Measurements from ENCODE around the gene BTK. TPM values are rescaled to one million over a fixed set of nuclear protein-coding genes. Genes with fewer than 3 reads are reported as not detected.
A peak's percentile ranks its signal among the peaks of the same experiment; 100 is the strongest.
"Not testable (repeated sequence)": the region's sequence is repeated elsewhere in the genome, so short reads cannot be mapped to it uniquely, and the experiment has no call there.

The BTK gene
- total RNA-seq, 1 donor from 2014 or later, result under 0.01 TPM

DNA sequence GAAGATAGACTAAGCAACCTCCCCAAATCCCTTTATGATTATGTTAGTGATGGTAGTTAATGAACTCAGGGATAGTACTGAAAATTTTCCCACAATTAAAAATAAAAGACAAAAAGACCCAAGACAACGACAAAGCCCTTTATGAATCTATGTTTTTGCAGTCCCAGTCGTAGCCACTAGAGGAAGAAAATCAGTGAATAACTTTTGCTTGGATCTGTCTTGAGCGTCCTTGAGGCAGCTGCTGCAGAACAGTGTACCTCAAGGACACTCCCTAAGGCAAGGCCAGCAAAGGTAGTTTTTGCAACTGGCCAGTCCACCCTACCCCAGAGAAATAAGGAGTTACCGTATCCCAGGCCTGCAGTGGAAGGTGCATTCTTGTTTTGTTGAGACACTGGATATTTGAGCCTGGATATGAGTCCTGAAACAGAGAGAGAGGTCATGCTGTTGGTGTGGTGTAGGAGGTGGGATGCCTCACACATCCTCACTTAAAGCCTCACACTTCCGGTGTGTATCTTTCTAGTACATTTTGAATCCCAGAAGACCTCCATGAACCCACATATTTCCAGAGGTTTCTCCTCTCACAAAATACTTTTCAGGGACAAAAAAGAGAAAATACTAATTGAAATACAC is 28.7 kb downstream of the BTK start:
- DNase-seq (ENCODE audit: low read depth), result no peak
- H3K36me3 ChIP-seq (ENCODE audit: control insufficient read depth, insufficient read depth, low read length), result no peaks in the 10 kb centered on the region
- FAIRE-seq, result no peak

DNA sequence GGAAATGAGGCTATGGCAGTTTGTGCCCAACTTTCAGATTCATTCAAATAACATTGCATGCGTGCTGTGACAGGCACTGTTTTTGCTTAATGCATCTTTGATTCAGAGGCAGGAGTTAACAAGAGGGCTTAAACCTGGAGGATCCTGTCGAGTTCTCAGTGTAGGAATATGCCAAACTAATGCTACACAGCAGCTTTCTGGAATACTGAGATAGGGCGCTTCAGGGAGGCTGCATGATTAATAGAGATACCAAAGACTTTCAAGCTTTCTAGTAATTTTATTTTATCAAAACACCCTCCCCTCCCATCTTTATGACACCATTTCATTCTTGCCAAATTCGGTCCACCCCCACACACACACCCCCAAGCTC is 36.8 kb downstream of the BTK start:
- Histone ChIP-seq H3K27me3 (ENCODE audit: control insufficient read depth, insufficient read depth, low read length) (no peaks in the 10 kb centered on the region), H3K4me3 (ENCODE audit: low read depth, low read length) (peak overlapping the region; percentile 75), H3K36me3 (ENCODE audit: control insufficient read depth, insufficient read depth, low read length) (no peaks in the 10 kb centered on the region)
- FAIRE-seq (no peak), DNase-seq (ENCODE audit: low read depth) (no peak)
- TF ChIP-seq CTCF (IDR thresholded peaks at IDR 0.05; ENCODE audit: insufficient read depth, low read length, severe bottlenecking), result no peak

More for the DNA sequence above, 28.7 kb downstream of the BTK start:
- no peaks in the 10 kb centered on the region for H3K27me3 ChIP-seq (ENCODE audit: control insufficient read depth, insufficient read depth, low read length)
- peak; percentile 22 for TF ChIP-seq CTCF (IDR thresholded peaks at IDR 0.05; ENCODE audit: insufficient read depth, low read length, severe bottlenecking)
- H3K4me3 ChIP-seq (ENCODE audit: low read depth, low read length), result no peak overlapping the region

- no peaks in the 10 kb centered on the region for H3K27me3 ChIP-seq (ENCODE audit: control insufficient read depth, insufficient read depth, low read length)
- H3K36me3 ChIP-seq (ENCODE audit: control insufficient read depth, insufficient read depth, low read length), result no peaks in the 10 kb centered on the region
- TF ChIP-seq CTCF (IDR thresholded peaks at IDR 0.05; ENCODE audit: insufficient read depth, low read length, severe bottlenecking), result no peak
- peak; percentile 49 for DNase-seq (ENCODE audit: low read depth)
- FAIRE-seq, result no peak
- H3K4me3 ChIP-seq (ENCODE audit: low read depth, low read length), result peak within 1 kb of the TSS; percentile 75
Observed at GRCh38 chrX:101348452-101349192, 37.4 kb downstream of the BTK start, which contains the start of gene TIMM8A. Gene TIMM8A (minus strand): TSS chrX:101348742. CDS start chrX:101348664, 78 bp downstream.

- Histone ChIP-seq H3K36me3 (ENCODE audit: control insufficient read depth, insufficient read depth, low read length) (no peaks in the 10 kb centered on the region), H3K4me3 (ENCODE audit: low read depth, low read length) (peak overlapping the region; percentile 75), H3K27me3 (ENCODE audit: control insufficient read depth, insufficient read depth, low read length) (no peaks in the 10 kb centered on the region)
- DNase-seq (ENCODE audit: low read depth) (peak; percentile 12), FAIRE-seq (no peak)
- no peak for TF ChIP-seq CTCF (IDR thresholded peaks at IDR 0.05; ENCODE audit: insufficient read depth, low read length, severe bottlenecking)
Observed at GRCh38 chrX:101347859-101348451, 38.0 kb downstream of the BTK start.

GRCh38 chrX:101337776-101338271 is 48.2 kb downstream of the BTK start:
- TF ChIP-seq CTCF (IDR thresholded peaks at IDR 0.05; ENCODE audit: insufficient read depth, low read length, severe bottlenecking), result no peak

DNA sequence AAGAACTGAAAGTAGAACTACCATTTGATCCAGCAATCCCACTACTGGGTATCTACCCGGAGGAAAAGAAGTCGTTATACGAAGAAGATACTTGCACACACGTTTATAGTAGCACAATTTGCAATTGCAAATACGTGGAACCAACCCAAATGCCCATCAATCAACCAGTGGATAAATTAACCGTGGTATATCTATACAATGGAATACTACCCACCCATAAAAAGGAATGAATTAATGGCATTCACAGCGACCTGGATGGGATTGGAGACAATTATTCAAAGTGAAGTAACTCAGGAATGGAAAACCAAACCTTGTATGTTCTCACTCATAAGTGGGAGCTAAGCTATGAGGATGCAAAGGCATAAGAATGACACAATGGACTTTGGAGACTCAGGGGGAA is 51.7 kb downstream of the BTK start:
- DNase-seq (ENCODE audit: low read depth); FAIRE-seq; H3K27me3 ChIP-seq (ENCODE audit: control insufficient read depth, insufficient read depth, low read length); H3K36me3 ChIP-seq (ENCODE audit: control insufficient read depth, insufficient read depth, low read length); H3K4me3 ChIP-seq (ENCODE audit: low read depth, low read length): not testable (repeated sequence)

More at GRCh38 chrX:101337776-101338271, 48.2 kb downstream of the BTK start:
- Histone ChIP-seq H3K36me3 (ENCODE audit: control insufficient read depth, insufficient read depth, low read length) (no peaks in the 10 kb centered on the region), H3K27me3 (ENCODE audit: control insufficient read depth, insufficient read depth, low read length) (no peaks in the 10 kb centered on the region), H3K4me3 (ENCODE audit: low read depth, low read length) (no peak overlapping the region)
- DNase-seq (ENCODE audit: low read depth) (no peak), FAIRE-seq (no peak)

DNA sequence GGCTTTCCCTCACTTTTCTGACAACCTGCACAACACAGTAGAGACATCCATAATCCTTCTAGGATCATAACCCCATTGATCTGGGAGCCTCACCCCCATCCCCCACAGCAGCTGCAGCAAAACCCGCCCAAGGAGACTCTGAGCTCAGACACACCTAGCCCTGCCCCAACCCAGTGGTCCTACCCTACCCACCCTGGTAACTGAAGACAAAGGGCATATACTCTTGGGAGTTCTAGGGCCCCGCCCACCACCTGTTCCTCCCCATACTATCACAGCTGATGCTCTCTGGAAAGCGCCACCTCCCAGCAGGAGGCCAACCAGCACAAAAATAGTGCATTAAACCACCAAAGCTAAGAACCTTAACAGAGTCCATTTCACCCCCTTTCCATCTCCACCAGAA is 59.4 kb downstream of the BTK start:
- FAIRE-seq; DNase-seq (ENCODE audit: low read depth): not testable (repeated sequence)

More for the DNA sequence above, 59.4 kb downstream of the BTK start:
- H3K4me3 ChIP-seq (ENCODE audit: low read depth, low read length); H3K27me3 ChIP-seq (ENCODE audit: control insufficient read depth, insufficient read depth, low read length); H3K36me3 ChIP-seq (ENCODE audit: control insufficient read depth, insufficient read depth, low read length): not testable (repeated sequence)
